CD4-positive, alpha-beta T cell (primary cell): ENCODE measurements around the gene SLC16A12. TPM values are rescaled to one million over a fixed set of nuclear protein-coding genes. Genes with fewer than 3 reads are reported as not detected.

Experiments
- ATAC-seq: fragments of 200-7000 bp; cut with Tn5 transposase; one replicate; pipeline ENCODE4 v1.10.0; 2022; ENCODE audit warnings: mild to moderate bottlenecking; ENCODE audit not compliant: poor library complexity
- CTCF ChIA-PET: fragments of 350-600 bp; sonication (Branson Sonifier 250); formaldehyde crosslinking; loops from one replicate; lab custom pipeline; 2021; ENCODE audit warnings: antibody characterized with exemption, inconsistent platforms; lab: Charles Lee
- POLR2A ChIA-PET: fragments of 350-600 bp; sonication (Branson Sonifier 250); formaldehyde crosslinking; loops from one replicate; lab custom pipeline; 2021; ENCODE audit warnings: antibody characterized with exemption, inconsistent platforms; lab: Charles Lee
- DNase-seq, 14 experiments: peaks; one replicate each; pipeline ENCODE4 v3.0.0-alpha.2; 2013 to 2020; ENCODE audit warnings: mixed read lengths in 2 of 14
- H3K27ac ChIP-seq, 2 donors: one replicate each; pipeline versions ENCODE4 v1.5.1 to v1.7.0; 2013; ENCODE audit warnings: low read length in 2 of 2, low read depth in 1 of 2, mild to moderate bottlenecking in 1 of 2
- H3K27me3 ChIP-seq, 2 experiments: 1 replicate in 1 of 2; 2 replicates in 1 of 2; pipeline versions ENCODE4 v1.6.1 to v1.7.0; 2013; ENCODE audit warnings: low read length in 2 of 2, control low read depth in 1 of 2, mild to moderate bottlenecking in 1 of 2, moderate library complexity in 1 of 2; ENCODE audit not compliant: insufficient read depth in 2 of 2, control insufficient read depth in 1 of 2
- H3K36me3 ChIP-seq: one replicate; pipeline ENCODE4 v1.6.1; 2013; ENCODE audit warnings: low read length, control low read depth; ENCODE audit not compliant: insufficient read depth
- H3K4me1 ChIP-seq: one replicate; pipeline ENCODE4 v1.6.1; 2013; ENCODE audit warnings: low read length, control low read depth; ENCODE audit not compliant: insufficient read depth
- H3K4me3 ChIP-seq: one replicate; pipeline ENCODE4 v1.5.1; 2013; ENCODE audit warnings: mild to moderate bottlenecking, low read length, moderate library complexity
- H3K9me3 ChIP-seq, 2 experiments: 1 replicate in 1 of 2; 2 replicates in 1 of 2; pipeline versions ENCODE4 v1.6.1 to v1.7.0; 2013; ENCODE audit warnings: low read length in 2 of 2, mild to moderate bottlenecking in 2 of 2, control low read depth in 1 of 2, moderate library complexity in 1 of 2; ENCODE audit not compliant: control insufficient read depth in 1 of 2, insufficient read depth in 1 of 2
- H3K27ac Mint-ChIP-seq: one replicate; pipeline ENCODE4 v1.8.0; 2020; ENCODE audit warnings: mixed read lengths
- H3K27me3 Mint-ChIP-seq: one replicate; pipeline ENCODE4 v1.8.0; 2021; ENCODE audit warnings: mixed read lengths
- H3K36me3 Mint-ChIP-seq: one replicate; pipeline ENCODE4 v1.8.0; 2021; ENCODE audit warnings: low read depth, mixed read lengths
- H3K4me1 Mint-ChIP-seq: one replicate; pipeline ENCODE4 v1.8.0; 2021; ENCODE audit warnings: low read depth, mixed read lengths
- H3K4me3 Mint-ChIP-seq: one replicate; pipeline ENCODE4 v1.8.0; 2020; ENCODE audit warnings: mild to moderate bottlenecking, mixed read lengths
- H3K9me3 Mint-ChIP-seq: one replicate; pipeline ENCODE4 v1.8.0; 2020; ENCODE audit warnings: mixed read lengths
- CTCF ChIP-seq: fragments of 200-600 bp; IDR thresholded peaks from one replicate; pipeline ENCODE4 v1.8.0; 2022; ENCODE audit warnings: antibody characterized with exemption, mild to moderate bottlenecking
- intact Hi-C, 2 experiments: fragments of 100-400 bp; cut with DNase I in 1 of 2; cut with micrococcal nuclease in 1 of 2; formaldehyde crosslinking; loops; one replicate each; pipeline versions ENCODE4 v1.15.1 to v1.9.0; 2023 to 2025; cut with DNase I, micrococcal nuclease
- total RNA-seq, 174 experiments: library from RNA in 2 of 174; stranded (reverse) in 2 of 174; gene quantifications; one replicate each; pipeline ENCODE4 v1.2.3 and lab custom pipeline; 2021 to 2026

SLC16A12 gene
- total RNA-seq, 2 experiments from 2014 or later, result not detected

GRCh38 chr10:89574368-89574767 lies 39.0 kb upstream of the SLC16A12 start:
- DNase-seq (no peak), ATAC-seq (no peak)
- H3K9me3 ChIP-seq, result no peaks in the 10 kb centered on the region
- H3K27ac Mint-ChIP-seq, result no peak overlapping the region
- H3K9me3 Mint-ChIP-seq, result no peaks in the 10 kb centered on the region
- intact Hi-C loops, result no loop called here
- ChIA-PET CTCF (no interaction called here), POLR2A (no interaction called here)
- H3K4me3 ChIP-seq, result no peak overlapping the region
- H3K36me3 ChIP-seq, result no peaks in the 10 kb centered on the region
- H3K27ac ChIP-seq, result no peak overlapping the region
- H3K4me3 Mint-ChIP-seq, result no peak overlapping the region
- H3K36me3 Mint-ChIP-seq, result no peaks in the 10 kb centered on the region
- no peaks in the 10 kb centered on the region for H3K27me3 Mint-ChIP-seq
- no peak for TF ChIP-seq CTCF
- H3K4me1 Mint-ChIP-seq, result no peaks in the 10 kb centered on the region
- H3K4me1 ChIP-seq, result no peaks in the 10 kb centered on the region
- H3K27me3 ChIP-seq, result no peaks in the 10 kb centered on the region

- intact Hi-C loops, result loop anchor here in 1 of 2 experiments (10.0 kb wide), 3 partner anchors 273 to 633 kb away; no protein-coding TSS in a partner anchor
- CTCF ChIA-PET, result no interaction called here
- H3K4me3 ChIP-seq, result no peak overlapping the region
- no peak for TF ChIP-seq CTCF
- Mint-ChIP-seq H3K4me1 (no peaks in the 10 kb centered on the region), H3K4me3 (no peak overlapping the region), H3K27ac (no peak overlapping the region), H3K9me3 (no peaks in the 10 kb centered on the region), H3K36me3 (no peaks in the 10 kb centered on the region), H3K27me3 (peaks cover 12% of the 10 kb centered on the region)
- H3K36me3 ChIP-seq, result no peaks in the 10 kb centered on the region
- ATAC-seq, result no peak
- no peaks in the 10 kb centered on the region for H3K4me1 ChIP-seq
- H3K9me3 ChIP-seq, result no peaks in the 10 kb centered on the region
- H3K27me3 ChIP-seq, result no peaks in the 10 kb centered on the region
- POLR2A ChIA-PET, result no interaction called here
- DNase-seq, result no peak
- H3K27ac ChIP-seq, result no peak overlapping the region
These were observed 32.3 kb upstream of the SLC16A12 start for GRCh38 chr10:89567576-89568245.

GRCh38 chr10:89566992-89567391 lies 31.6 kb upstream of the SLC16A12 start:
- Histone ChIP-seq H3K27ac (no peak overlapping the region), H3K4me3 (no peak overlapping the region), H3K4me1 (no peaks in the 10 kb centered on the region), H3K9me3 (no peaks in the 10 kb centered on the region), H3K27me3 (no peaks in the 10 kb centered on the region), H3K36me3 (no peaks in the 10 kb centered on the region)
- Mint-ChIP-seq H3K27me3 (peaks cover 12% of the 10 kb centered on the region), H3K4me3 (no peak overlapping the region), H3K9me3 (no peaks in the 10 kb centered on the region), H3K4me1 (no peaks in the 10 kb centered on the region), H3K36me3 (no peaks in the 10 kb centered on the region), H3K27ac (no peak overlapping the region)
- ChIA-PET CTCF (no interaction called here), POLR2A (no interaction called here)
- no peak for ATAC-seq
- TF ChIP-seq CTCF, result no peak
- DNase-seq, result no peak
- intact Hi-C loops, result loop anchor here in 1 of 2 experiments (10.0 kb wide), 3 partner anchors 272 to 632 kb away; no protein-coding TSS in a partner anchor
